Panc1 (cell line): ENCODE results near the gene NF1. TPM values are rescaled to one million over a fixed set of nuclear protein-coding genes. Genes with fewer than 3 reads are reported as not detected.
A peak's percentile ranks its signal among the peaks of the same experiment; 100 is the strongest.

Experiments
- ATAC-seq: fragments of 200-7000 bp; cut with Tn5 transposase; 2 replicates; pipeline ENCODE4 v1.9.1; 2020; ENCODE audit warnings: mild to moderate bottlenecking, moderate library complexity
- BruUV-seq: library from RNA; stranded (reverse); fragments of 400-500 nt; replicated peaks from 2 replicates; lab custom pipeline; 2021; lab: Mats Ljungman, UMichigan
- CTCF ChIA-PET: fragments of 300-600 bp; sonication (Branson Sonifier 250); formaldehyde crosslinking; loops from one replicate; lab custom pipeline; 2022; ENCODE audit warnings: antibody characterized with exemption; lab: Charles Lee
- POLR2A ChIA-PET: fragments of 300-600 bp; sonication (Branson Sonifier 250); formaldehyde crosslinking; loops from one replicate; lab custom pipeline; 2022; ENCODE audit warnings: antibody characterized with exemption; lab: Charles Lee
- DNase-seq: peaks from one replicate; pipeline ENCODE4 v3.0.0-alpha.2; 2010; ENCODE audit warnings: low read depth, low spot score
- H3K27ac ChIP-seq: 2 replicates; pipeline ENCODE4 v1.5.1; 2011; ENCODE audit warnings: mild to moderate bottlenecking, low read length, inconsistent platforms
- H3K27me3 ChIP-seq: fragments of 200-500 bp; sonication (Bioruptor generic); 2 replicates; pipeline ENCODE4 v1.6.0; 2014; ENCODE audit warnings: low read length, inconsistent platforms; ENCODE audit not compliant: control insufficient read depth, insufficient read depth
- H3K36me3 ChIP-seq: fragments of 200-500 bp; sonication (Bioruptor generic); 2 replicates; pipeline ENCODE4 v1.5.1; 2014; ENCODE audit warnings: inconsistent platforms, mild to moderate bottlenecking, low read length, moderate library complexity; ENCODE audit not compliant: control insufficient read depth, insufficient read depth
- H3K4me1 ChIP-seq: 2 replicates; pipeline ENCODE4 v1.5.1; 2011; ENCODE audit warnings: inconsistent platforms, mild to moderate bottlenecking, low read length, moderate library complexity; ENCODE audit not compliant: control insufficient read depth, insufficient read depth
- H3K4me3 ChIP-seq, 2 experiments: 2 replicates each; pipeline ENCODE4 v1.5.1; 2011 to 2012; ENCODE audit warnings: low read depth in 2 of 2, low read length in 2 of 2, mild to moderate bottlenecking in 2 of 2, inconsistent platforms in 1 of 2, moderate library complexity in 1 of 2
- H3K9me3 ChIP-seq: fragments of 200-500 bp; sonication (Bioruptor generic); 2 replicates; pipeline ENCODE4 v1.5.1; 2014; ENCODE audit warnings: low read depth, mild to moderate bottlenecking, inconsistent platforms, low read length, moderate library complexity; ENCODE audit not compliant: control insufficient read depth, insufficient read depth
- POLR2AphosphoS5 ChIP-seq: IDR thresholded peaks from 2 replicates; pipeline ENCODE4 v1.6.1; 2012; ENCODE audit warnings: mild to moderate bottlenecking, low read depth, low read length, moderate library complexity
- SIN3A ChIP-seq: IDR thresholded peaks from 2 replicates; pipeline ENCODE4 v1.6.1; 2012; ENCODE audit warnings: low read depth, mild to moderate bottlenecking, low read length, moderate library complexity, borderline replicate concordance; ENCODE audit not compliant: insufficient read depth
- TCF7L2 ChIP-seq: IDR thresholded peaks from 2 replicates; pipeline ENCODE4 v1.6.1; 2011; ENCODE audit warnings: mild to moderate bottlenecking, low read depth, low read length, inconsistent platforms
- in situ Hi-C: cut with HindIII; loops from 2 replicates; pipeline ENCODE4 v1.10.0; 2016; ENCODE audit warnings: low sequenced_read_pairs, low pct_unique_long_range_greater_than_20kb
- intact Hi-C: fragments of 100-400 bp; cut with micrococcal nuclease; formaldehyde crosslinking; loops from one replicate; pipeline ENCODE4 v1.10.0; 2022; ENCODE audit not compliant: unreplicated experiment
- total RNA-seq: library from RNA; stranded (reverse); gene quantifications from one replicate; pipeline ENCODE4 v1.2.1, GENCODE V29; 2021; ENCODE audit not compliant: unreplicated experiment
- TF ChIP-seq, protein P1 (sequence below), 2 experiments: IDR thresholded peaks; 2 replicates each; pipeline ENCODE4 v1.6.1; 2011 to 2012; ENCODE audit warnings: low read depth in 2 of 2, control low read depth in 1 of 2, low read length in 1 of 2, mild to moderate bottlenecking in 1 of 2, moderate library complexity in 1 of 2; ENCODE audit not compliant: insufficient read depth in 1 of 2
- TF ChIP-seq, protein P2 (sequence below): fragments of 450-650 bp; IDR thresholded peaks from 2 replicates; pipeline ENCODE4 v1.5.1; 2017; ENCODE audit warnings: mild to moderate bottlenecking

Gene NF1
- total RNA-seq, 1 experiment from 2014 or later: 82.5 TPM

DNA sequence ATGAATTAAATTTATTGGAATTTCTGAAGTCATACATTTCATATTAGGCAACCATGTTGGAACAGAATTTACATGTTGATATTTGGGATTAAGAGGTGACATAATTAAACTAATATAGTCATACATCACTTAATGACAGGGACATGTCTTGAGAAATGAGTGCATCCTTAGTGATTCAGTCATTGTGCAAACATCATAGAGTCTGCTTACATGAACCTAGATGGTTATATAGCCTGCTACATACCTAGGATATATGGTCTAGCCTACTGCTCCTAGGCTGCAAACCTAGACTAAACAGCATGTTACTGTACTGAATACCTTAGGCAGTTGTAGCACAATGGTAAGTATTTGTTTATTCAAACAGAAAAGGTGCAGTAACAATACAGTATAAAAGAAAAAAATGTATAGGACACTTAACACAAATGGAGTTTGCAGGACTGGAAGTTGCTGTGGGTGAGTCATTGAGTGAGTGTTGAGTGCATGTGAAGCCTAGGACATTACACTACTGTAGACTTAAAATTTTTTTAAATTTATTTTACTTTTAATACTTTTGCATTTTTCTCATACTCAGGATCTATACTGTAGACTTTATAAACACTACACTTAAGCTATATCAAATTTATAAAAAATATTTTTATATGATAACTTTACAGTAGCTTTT is 116.7 kb downstream of the NF1 start:
- no TSS peak for BruUV-seq
- in situ Hi-C loops (no loop called here), intact Hi-C loops (no loop called here)
- CTCF ChIA-PET: no interaction called here
- Histone ChIP-seq H3K4me3 (no peak overlapping the region), H3K27ac (no peak overlapping the region), H3K36me3 (peaks cover 7% of the 10 kb centered on the region; the same call in 1 of the 2 replicates), H3K27me3 (no peaks in the 10 kb centered on the region), H3K4me1 (no peaks in the 10 kb centered on the region), H3K9me3 (no peaks in the 10 kb centered on the region)
- DNase-seq (no peak), ATAC-seq (no peak; the same call in 1 of the 2 replicates)
- POLR2A ChIA-PET: no interaction called here
- TF ChIP-seq TCF7L2 (no peak), SIN3A (no peak), POLR2AphosphoS5 (no peak)
- TF ChIP-seq, protein P1, sequence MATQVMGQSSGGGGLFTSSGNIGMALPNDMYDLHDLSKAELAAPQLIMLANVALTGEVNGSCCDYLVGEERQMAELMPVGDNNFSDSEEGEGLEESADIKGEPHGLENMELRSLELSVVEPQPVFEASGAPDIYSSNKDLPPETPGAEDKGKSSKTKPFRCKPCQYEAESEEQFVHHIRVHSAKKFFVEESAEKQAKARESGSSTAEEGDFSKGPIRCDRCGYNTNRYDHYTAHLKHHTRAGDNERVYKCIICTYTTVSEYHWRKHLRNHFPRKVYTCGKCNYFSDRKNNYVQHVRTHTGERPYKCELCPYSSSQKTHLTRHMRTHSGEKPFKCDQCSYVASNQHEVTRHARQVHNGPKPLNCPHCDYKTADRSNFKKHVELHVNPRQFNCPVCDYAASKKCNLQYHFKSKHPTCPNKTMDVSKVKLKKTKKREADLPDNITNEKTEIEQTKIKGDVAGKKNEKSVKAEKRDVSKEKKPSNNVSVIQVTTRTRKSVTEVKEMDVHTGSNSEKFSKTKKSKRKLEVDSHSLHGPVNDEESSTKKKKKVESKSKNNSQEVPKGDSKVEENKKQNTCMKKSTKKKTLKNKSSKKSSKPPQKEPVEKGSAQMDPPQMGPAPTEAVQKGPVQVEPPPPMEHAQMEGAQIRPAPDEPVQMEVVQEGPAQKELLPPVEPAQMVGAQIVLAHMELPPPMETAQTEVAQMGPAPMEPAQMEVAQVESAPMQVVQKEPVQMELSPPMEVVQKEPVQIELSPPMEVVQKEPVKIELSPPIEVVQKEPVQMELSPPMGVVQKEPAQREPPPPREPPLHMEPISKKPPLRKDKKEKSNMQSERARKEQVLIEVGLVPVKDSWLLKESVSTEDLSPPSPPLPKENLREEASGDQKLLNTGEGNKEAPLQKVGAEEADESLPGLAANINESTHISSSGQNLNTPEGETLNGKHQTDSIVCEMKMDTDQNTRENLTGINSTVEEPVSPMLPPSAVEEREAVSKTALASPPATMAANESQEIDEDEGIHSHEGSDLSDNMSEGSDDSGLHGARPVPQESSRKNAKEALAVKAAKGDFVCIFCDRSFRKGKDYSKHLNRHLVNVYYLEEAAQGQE (IDR thresholded peaks at IDR 0.05; ENCODE audit: insufficient read depth in 1 of 2, low read depth in 2 of 2, low read length in 1 of 2): no peak
- TF ChIP-seq, protein P2, sequence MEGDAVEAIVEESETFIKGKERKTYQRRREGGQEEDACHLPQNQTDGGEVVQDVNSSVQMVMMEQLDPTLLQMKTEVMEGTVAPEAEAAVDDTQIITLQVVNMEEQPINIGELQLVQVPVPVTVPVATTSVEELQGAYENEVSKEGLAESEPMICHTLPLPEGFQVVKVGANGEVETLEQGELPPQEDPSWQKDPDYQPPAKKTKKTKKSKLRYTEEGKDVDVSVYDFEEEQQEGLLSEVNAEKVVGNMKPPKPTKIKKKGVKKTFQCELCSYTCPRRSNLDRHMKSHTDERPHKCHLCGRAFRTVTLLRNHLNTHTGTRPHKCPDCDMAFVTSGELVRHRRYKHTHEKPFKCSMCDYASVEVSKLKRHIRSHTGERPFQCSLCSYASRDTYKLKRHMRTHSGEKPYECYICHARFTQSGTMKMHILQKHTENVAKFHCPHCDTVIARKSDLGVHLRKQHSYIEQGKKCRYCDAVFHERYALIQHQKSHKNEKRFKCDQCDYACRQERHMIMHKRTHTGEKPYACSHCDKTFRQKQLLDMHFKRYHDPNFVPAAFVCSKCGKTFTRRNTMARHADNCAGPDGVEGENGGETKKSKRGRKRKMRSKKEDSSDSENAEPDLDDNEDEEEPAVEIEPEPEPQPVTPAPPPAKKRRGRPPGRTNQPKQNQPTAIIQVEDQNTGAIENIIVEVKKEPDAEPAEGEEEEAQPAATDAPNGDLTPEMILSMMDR: no peak

DNA sequence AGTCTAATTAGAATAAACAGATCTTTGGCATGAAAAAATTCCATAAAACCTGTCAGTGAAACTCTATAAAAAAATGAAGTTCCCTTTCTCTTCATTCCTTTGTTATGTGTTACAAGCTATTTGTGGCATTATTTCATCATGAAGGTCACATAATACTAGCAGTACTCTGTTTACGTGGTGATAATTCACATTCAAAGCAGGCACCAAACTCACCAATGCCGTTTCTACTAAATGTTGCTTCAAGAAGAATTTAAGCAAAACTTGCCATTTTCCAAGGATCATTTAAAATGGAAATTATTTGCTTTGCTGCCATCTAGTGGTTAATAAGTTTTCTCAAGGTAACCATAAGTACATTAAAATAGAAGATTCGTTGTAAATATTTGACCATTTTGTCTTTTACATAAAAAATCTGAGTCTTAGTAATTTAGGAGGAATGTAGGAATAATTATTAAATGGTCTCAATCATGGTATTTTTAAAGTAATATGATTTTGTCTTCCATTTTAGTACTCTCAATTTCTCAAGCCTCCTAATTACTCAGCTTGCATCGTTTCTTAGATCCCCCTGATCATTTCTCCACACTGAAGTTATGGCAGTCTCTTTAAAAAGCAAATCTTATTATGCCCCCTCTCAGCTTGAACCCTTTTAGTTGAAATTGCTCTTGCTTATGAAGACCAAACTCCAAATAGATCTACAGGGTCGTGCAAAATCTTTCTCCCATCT is 121.4 kb downstream of the NF1 start:
- no peaks in the 10 kb centered on the region for H3K9me3 ChIP-seq
- TF ChIP-seq SIN3A: no peak
- TF ChIP-seq, protein P2: peak; percentile 59; the same call in 1 of the 2 replicates
- intact Hi-C loops: no loop called here
- no peak overlapping the region for H3K4me3 ChIP-seq
- DNase-seq (no peak), ATAC-seq (no peak)
- no peaks in the 10 kb centered on the region for H3K4me1 ChIP-seq
- H3K27me3 ChIP-seq: no peaks in the 10 kb centered on the region
- ChIA-PET CTCF (interaction anchor here (0.7 to 2.2 kb wide), 5 partner anchors 201 to 336 kb away, joined by 3 to 5 read pairs (median 3); no protein-coding TSS in a partner anchor), POLR2A (no interaction called here)
- no peak overlapping the region for H3K27ac ChIP-seq
- BruUV-seq: no TSS peak
- peaks cover 13% of the 10 kb centered on the region; the same call in 1 of the 2 replicates for H3K36me3 ChIP-seq
- in situ Hi-C loops: no loop called here
